ENCODE data around the gene APLP2.

The APLP2 gene

DNA sequence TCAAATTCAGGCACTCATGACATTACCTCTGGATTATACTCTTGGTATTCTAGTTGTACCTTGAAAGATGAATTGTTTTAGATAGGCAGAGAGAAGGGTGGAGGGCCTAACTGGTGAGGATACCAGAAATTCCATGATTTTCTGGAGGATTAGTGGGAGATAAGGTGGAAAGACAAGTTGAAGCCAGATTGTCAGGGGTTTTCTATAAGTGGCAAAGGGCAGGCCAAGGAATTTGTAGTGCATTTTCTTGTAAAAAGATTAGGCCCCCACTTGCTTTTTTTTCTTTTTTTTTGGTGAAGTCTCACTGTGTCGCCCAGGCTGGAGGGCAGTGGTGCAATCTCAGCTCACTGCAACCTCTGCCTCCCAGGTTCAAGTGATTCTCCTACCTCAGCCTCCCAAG, 38.6 kb upstream of the APLP2 start:
- no peak for DNase-seq (ENCODE audit: low spot score)
- H3K4me3 ChIP-seq, result no peak overlapping the region
- TF ChIP-seq CTCF (IDR thresholded peaks at IDR 0.05), result no peak
- no peak overlapping the region for H3K27ac ChIP-seq

DNA sequence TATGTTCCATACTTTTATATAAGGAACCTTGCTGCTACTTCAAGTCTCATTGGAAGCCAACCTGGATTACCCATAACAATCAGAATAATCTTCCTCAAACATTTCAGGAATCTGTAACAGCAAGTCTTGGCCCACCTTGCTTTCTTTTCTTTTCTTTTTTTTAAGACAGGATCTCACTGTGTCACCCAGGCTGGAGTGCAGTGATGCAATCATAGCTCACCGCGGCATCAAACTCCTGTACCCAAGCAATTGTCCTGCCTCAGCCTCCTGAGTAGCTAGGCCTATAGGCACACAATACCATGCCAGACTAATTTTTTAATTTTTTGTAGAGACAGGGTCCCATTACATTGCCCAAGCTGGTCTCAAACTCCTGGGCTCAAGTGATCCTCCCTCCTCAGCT, 37.7 kb upstream of the APLP2 start:
- H3K4me3 ChIP-seq, result no peak overlapping the region
- DNase-seq (ENCODE audit: low spot score), result no peak
- TF ChIP-seq CTCF (IDR thresholded peaks at IDR 0.05), result no peak
- H3K27ac ChIP-seq, result no peak overlapping the region

DNA sequence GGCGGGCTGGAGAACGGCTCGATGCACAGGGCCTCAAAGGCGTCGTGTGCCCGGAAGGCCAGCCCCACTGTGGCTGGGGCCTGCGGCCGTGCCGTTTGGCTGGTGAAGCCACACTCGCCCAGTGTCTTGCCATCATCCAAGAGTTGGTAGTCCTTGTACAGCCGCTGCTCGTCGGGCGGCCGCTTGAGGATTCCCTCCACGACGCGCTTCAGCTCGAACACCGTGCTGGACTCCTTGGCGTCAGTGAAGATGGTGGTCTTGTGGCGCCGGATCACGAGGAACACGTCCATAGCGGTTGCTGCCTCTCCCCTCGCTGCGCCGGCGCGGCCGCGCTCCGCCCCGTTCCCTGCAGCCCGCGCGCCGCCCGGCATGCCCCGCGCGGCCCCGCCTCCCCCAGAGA, 36.8 kb upstream of the APLP2 start:
- DNase-seq (ENCODE audit: low spot score), result no peak
- Histone ChIP-seq H3K4me3 (no peak overlapping the region), H3K27ac (no peak overlapping the region)
- TF ChIP-seq CTCF (IDR thresholded peaks at IDR 0.05), result no peak

DNA sequence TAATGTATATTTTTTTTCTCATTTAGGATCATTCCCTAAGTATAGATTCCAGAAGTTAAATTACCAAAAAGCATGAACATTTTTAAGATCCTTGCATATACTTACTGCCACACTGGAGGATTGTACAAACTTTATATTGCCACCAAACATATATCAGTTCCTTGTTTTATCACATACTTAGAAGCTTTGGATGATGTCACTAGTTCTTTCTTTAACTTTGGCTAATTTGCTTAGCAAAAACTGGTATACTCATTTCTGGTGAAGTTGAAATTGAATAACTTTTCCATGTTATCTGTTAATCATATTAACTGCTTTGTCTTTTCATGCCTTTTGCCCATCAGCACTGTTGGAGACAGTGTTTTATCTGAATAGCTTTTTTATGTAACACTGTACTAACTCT, 35.5 kb upstream of the APLP2 start:
- Histone ChIP-seq H3K4me3 (no peak overlapping the region), H3K27ac (no peak overlapping the region)
- no peak for TF ChIP-seq CTCF (IDR thresholded peaks at IDR 0.05)
- no peak for DNase-seq (ENCODE audit: low spot score)

GRCh38 chr11:130037058-130037457, 32.6 kb upstream of the APLP2 start:
- H3K4me3 ChIP-seq, result no peak overlapping the region
- H3K27ac ChIP-seq, result no peak overlapping the region
- DNase-seq (ENCODE audit: low spot score), result no peak
- TF ChIP-seq CTCF (IDR thresholded peaks at IDR 0.05), result no peak

GRCh38 chr11:130037881-130038585, 31.7 kb upstream of the APLP2 start:
- no peak for DNase-seq (ENCODE audit: low spot score)
- H3K4me3 ChIP-seq, result no peak overlapping the region
- no peak for TF ChIP-seq CTCF (IDR thresholded peaks at IDR 0.05)
- H3K27ac ChIP-seq, result no peak overlapping the region

DNA sequence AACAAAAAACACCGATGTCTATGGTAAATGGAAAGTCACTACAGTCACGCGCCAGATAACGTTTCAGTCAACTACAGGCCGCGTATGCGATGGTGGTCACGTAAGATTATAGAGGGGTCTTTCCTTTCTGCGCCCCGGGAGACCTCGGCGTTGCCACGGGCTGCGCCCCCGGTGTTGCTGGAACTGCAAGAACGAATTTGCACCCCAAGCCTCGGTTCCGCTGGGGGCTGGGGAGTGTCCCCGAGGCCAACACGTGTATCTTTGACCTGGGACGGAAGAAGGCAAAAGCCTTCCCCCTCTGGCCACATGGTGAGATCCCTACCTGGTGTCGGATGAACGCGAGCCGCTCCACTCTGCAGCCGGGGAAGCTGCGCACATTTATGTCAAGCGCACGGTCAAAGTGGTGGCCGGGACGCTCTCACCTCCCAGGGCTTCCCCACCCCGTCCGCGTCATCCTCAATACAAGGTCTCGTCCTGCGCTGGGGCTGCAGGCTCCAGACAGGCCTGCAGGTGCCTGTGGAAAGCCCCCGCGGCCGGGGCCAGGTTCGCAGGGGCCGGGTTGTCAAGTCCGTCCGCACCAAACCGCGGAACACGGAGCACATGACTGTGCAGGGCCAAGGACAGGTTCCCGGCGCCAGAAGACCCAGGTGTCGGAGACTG, 29.3 kb upstream of the APLP2 start:
- H3K27ac ChIP-seq, result no peak overlapping the region
- TF ChIP-seq CTCF (IDR thresholded peaks at IDR 0.05), result no peak
- no peak overlapping the region for H3K4me3 ChIP-seq
- DNase-seq (ENCODE audit: low spot score), result no peak
